Stimulated activated CD4-positive, alpha-beta T cell treated with anti-CD3 and anti-CD28 coated beads, TNF-alpha, amount 100 ng/mL, for 24 hours (primary cell): Measurements from ENCODE around the gene ICA1.

ENCODE experiments used
- DNase-seq, 3 experiments: peaks; one replicate each; pipeline ENCODE4 v3.0.0-alpha.2; 2020; ENCODE audit warnings: low read depth in 3 of 3

ICA1 gene

GRCh38 chr7:8133188-8133848 lies 128.6 kb downstream of the ICA1 start:
- DNase-seq = no peak

GRCh38 chr7:8131694-8132605 lies 130.0 kb downstream of the ICA1 start:
- DNase-seq = no peak

DNA sequence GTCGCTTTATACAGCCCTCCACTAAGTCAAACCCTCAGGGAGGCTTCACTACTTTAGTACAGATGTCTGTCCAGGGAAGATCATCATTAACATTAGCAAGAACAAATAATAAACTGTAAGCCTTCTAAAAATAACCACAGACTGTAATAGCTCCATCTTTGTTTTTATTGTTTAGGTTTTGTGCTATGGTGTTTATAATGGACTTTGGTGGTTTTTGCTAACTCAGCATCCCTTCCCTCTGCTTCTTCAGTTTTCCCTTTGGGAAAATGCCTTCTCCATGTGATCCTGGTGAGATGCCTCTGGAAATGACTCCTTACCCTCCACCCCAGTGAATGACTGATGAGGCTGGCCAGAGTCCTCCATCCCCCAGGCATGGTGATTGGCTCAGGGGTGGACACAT lies 131.3 kb downstream of the ICA1 start:
- DNase-seq = no peak

DNA sequence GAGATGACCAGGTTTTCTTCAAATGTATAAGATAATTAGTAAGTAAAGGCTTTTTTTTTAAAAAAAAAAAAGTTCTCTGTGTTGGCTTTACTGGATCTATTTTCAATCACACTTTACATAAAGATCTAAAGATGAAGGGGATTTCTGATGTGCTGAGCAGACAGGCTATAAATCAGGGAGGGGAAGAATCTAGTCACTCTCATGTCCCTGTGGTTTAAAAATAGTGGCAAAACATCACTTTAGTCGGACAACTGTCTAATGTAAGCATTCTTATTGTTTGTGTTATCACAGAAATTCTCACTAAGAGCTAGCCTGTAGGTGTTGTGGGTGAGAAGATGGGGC lies 132.7 kb downstream of the ICA1 start:
- no peak for DNase-seq

- DNase-seq = no peak
Observed at GRCh38 chr7:8128449-8129317, 133.3 kb downstream of the ICA1 start.

GRCh38 chr7:8126601-8127167 lies 135.3 kb downstream of the ICA1 start:
- DNase-seq = no peak

- DNase-seq = peak; percentile 48 to 71 (median 63)
Observed at GRCh38 chr7:8125680-8126444, 136.1 kb downstream of the ICA1 start.

GRCh38 chr7:8121243-8121642 lies 140.7 kb downstream of the ICA1 start:
- DNase-seq = no peak

DNA sequence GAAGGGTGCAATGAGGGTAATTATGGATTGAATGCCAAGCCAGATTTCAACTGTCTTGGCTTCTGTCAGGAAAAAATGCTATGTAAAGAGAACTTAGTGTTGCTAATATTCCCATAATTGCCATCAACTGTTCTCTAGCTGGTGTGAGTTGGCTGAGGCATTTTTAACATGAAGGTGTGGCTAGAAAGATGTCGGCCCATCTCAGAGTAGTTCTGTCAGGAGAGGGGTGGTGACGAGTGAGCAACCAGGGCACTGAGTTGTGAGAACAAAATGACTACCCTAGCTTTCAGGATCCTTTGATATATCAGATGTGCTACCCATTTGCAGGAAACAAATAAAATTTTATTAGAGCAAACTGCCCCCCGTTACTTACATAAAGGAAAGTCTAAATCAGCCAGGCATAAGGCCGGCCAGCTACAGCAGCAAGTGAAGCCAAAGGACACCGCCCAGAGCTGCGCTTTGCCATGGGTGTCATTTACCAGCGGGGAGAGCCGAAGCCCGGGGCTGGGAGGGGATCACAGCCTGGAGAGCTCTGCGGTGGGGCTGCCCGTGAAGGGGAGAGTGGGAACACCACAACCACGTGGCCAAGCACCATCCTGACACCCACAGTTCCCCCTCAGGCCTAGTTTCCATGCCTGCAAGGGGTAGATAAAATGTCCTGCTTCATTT lies 141.4 kb downstream of the ICA1 start:
- DNase-seq = no peak

DNA sequence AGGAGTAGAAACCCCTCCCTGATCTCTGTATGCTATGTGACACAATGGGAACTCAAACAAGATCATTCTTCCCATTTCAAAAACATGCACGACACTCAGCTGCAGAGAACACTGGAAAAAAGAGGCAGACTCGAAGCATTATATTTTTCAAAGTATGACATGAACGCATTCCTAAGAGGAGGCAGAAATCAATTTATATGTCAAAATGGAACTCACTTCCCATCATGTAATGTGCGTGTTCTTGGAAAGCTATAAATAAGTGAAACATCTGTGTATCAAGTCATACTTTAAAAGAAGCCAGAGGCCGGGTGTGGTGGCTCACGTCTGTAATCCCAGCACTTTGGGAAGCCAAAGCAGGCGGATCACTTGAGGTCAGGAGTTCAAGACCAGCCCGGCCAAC lies 142.7 kb downstream of the ICA1 start:
- DNase-seq = no peak

DNA sequence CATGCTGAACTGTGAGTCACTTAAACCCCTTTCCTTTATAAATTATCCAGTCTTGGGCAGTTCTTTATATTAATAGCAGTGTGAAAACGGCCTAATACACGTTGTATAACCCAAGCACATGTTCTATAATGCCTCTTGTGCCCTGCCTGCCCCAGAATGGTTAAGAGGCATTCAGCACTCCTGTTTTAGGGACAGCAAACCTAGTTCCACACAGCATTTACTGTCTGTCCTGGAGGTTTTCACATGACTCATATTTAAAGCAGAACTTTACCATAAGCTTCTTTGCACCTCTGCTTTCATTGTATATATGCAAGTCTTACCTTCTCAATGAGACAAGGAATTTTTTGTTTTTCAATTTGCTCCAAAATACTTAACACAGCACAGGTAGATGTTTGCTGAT lies 144.8 kb downstream of the ICA1 start:
- DNase-seq = no peak

DNA sequence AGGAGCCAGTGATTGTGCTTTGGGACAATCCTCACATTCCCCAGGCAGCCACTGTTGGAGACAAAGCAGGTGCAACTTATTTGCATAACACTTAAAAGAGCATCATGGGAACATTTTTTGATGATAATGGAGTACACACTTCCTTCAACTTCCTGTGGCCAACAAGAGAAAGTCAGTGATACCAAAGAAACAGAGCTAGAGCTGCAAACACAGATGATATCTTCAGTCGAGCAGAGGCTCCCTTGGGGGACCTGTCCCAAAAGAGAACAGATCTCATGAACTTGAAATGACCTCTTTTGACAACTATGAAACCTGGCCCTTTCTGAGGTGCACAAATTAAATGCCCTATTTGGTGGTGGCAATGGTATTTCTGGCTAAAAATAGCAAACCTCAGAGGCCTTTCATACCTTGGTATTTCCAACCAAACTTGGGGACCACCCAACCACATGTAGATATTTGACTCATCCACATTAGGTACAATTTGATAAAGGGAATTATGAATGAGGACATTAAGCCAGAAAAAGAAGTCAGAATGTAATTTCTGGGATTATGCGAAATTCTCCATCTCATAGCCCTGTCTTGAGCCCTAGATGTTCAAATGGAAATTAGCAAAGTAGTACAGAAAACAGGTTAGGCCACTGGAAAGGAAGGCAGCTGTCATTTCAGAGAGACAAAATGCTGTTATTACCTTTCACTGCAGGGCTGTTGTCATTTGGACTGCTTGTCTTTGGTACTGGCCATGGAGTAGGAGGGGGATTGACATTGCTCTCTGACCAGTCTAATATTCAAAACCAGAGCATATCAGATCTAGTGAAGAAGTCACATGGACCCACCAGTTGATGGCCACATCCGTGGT lies 146.2 kb downstream of the ICA1 start:
- no peak for DNase-seq

- no peak for DNase-seq
Observed at GRCh38 chr7:8114175-8114574, 147.8 kb downstream of the ICA1 start.

DNA sequence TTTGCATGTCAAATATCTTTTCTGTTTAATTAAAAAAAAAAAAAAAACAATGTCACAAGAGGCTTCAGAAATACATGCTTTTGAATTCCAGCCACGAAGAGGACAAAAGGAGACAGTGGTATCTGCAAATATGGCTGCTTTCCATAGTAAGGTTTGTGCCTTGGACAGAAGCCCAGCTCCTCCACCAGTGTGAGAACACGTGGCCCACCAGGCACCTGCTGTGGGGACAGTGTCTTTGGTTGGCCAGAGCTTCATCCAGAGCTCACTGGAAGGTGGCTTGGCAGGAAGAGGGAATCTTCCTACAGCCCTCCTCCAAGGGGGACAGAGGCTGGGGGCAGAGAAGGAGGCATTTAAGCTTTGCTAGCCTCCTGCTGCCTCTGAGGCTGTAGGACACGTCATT lies 148.8 kb downstream of the ICA1 start:
- no peak for DNase-seq

GRCh38 chr7:8112685-8113084 lies 149.3 kb downstream of the ICA1 start:
- no peak for DNase-seq

GRCh38 chr7:8111282-8111960 lies 150.5 kb downstream of the ICA1 start:
- DNase-seq = no peak

- DNase-seq = no peak
Observed at GRCh38 chr7:8109196-8110022, 152.6 kb downstream of the ICA1 start.

DNA sequence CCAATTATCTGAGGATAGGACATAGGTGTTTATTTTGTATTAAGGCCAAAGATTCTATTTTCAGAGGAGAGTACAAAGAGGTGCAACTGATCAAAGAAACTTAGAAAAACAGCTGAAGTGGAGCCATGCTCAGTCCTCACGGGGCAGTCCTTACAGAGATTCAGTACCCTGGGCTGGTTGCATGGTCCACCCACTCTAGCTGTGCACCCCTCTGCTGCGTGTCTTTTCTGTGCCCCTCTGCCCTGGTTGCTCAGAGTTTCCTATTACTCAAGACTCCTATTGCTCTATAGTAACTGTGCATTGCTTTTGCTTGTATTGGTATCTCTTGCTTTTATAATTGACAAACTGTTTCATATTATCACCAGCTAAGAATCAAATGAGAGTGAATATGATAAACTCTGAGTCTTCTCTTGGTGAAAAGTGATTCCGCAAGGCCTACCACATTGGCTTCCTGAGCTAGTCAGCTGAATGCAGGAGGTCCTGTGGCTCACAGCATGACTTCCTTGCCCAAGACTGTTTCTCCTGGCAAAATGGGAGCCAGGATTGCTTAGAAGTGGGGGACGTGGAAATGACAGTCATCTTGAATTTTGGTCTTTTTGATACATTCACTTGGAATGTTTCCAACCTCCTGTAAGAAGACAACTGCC lies 156.4 kb downstream of the ICA1 start:
- DNase-seq = no peak
